ENCODE measurements around the gene MDGA2. TPM values are rescaled to one million over a fixed set of nuclear protein-coding genes. Genes with fewer than 3 reads are reported as not detected.

Gene MDGA2
- total RNA-seq, 1 donor from 2014 or later: not detected

- DNase-seq (ENCODE audit: low read depth): no peak
Observed at GRCh38 chr14:47153746-47154145, 521.7 kb downstream of the MDGA2 start.

GRCh38 chr14:47150267-47150666, 525.1 kb downstream of the MDGA2 start:
- DNase-seq (ENCODE audit: low read depth): no peak

GRCh38 chr14:47149326-47149725, 526.1 kb downstream of the MDGA2 start:
- DNase-seq (ENCODE audit: low read depth): no peak

GRCh38 chr14:47148686-47149085, 526.7 kb downstream of the MDGA2 start:
- no peak for DNase-seq (ENCODE audit: low read depth)

- DNase-seq (ENCODE audit: low read depth): no peak
Observed at GRCh38 chr14:47120645-47121044, 554.8 kb downstream of the MDGA2 start.

GRCh38 chr14:47103771-47104170, 571.6 kb downstream of the MDGA2 start:
- no peak for DNase-seq (ENCODE audit: low read depth)

- DNase-seq (ENCODE audit: low read depth): no peak
Observed at GRCh38 chr14:47102472-47102871, 572.9 kb downstream of the MDGA2 start.

GRCh38 chr14:47085678-47086077, 589.7 kb downstream of the MDGA2 start:
- no peak for DNase-seq (ENCODE audit: low read depth)

- DNase-seq (ENCODE audit: low read depth): no peak
Observed at GRCh38 chr14:47065326-47065725, 610.1 kb downstream of the MDGA2 start.

GRCh38 chr14:47060050-47060449, 615.4 kb downstream of the MDGA2 start:
- no peak for DNase-seq (ENCODE audit: low read depth)

- DNase-seq (ENCODE audit: low read depth): no peak
Observed at GRCh38 chr14:47057364-47057763, 618.0 kb downstream of the MDGA2 start.

GRCh38 chr14:47044841-47045240, 630.6 kb downstream of the MDGA2 start:
- no peak for DNase-seq (ENCODE audit: low read depth)

- no peak for DNase-seq (ENCODE audit: low read depth)
Observed at GRCh38 chr14:47040550-47040949, 634.9 kb downstream of the MDGA2 start.

GRCh38 chr14:47039336-47039735, 636.1 kb downstream of the MDGA2 start:
- no peak for DNase-seq (ENCODE audit: low read depth)

GRCh38 chr14:47022721-47023120, 652.7 kb downstream of the MDGA2 start:
- no peak for DNase-seq (ENCODE audit: low read depth)

GRCh38 chr14:47020500-47020899, 654.9 kb downstream of the MDGA2 start:
- DNase-seq (ENCODE audit: low read depth): no peak

- no peak for DNase-seq (ENCODE audit: low read depth)
Observed at GRCh38 chr14:47012533-47013280, 662.7 kb downstream of the MDGA2 start.

- no peak for DNase-seq (ENCODE audit: low read depth)
Observed at GRCh38 chr14:47009615-47010014, 665.8 kb downstream of the MDGA2 start.

- DNase-seq (ENCODE audit: low read depth): no peak
Observed at GRCh38 chr14:47008732-47009131, 666.7 kb downstream of the MDGA2 start.

- DNase-seq (ENCODE audit: low read depth): no peak
Observed at GRCh38 chr14:46999661-47000060, 675.7 kb downstream of the MDGA2 start.

GRCh38 chr14:46989566-46989965, 685.8 kb downstream of the MDGA2 start:
- DNase-seq (ENCODE audit: low read depth): no peak

GRCh38 chr14:46988312-46988711, 687.1 kb downstream of the MDGA2 start:
- no peak for DNase-seq (ENCODE audit: low read depth)

All from myocyte (in vitro differentiated cells).